ENCODE data around the gene DNASE2.

Gene DNASE2

GRCh38 chr19:12834566-12834943 is 46.7 kb downstream of the DNASE2 start, which contains the start of gene RTBDN:
Gene RTBDN, minus strand, starts transcription at chr19:12834579. Its CDS starts 4,600 bp downstream, at chr19:12829979.
- no peaks in the 10 kb centered on the region for H3K36me3 ChIP-seq (replicated peaks)

GRCh38 chr19:12833738-12834565 is 47.3 kb downstream of the DNASE2 start:
- in situ Hi-C loops (cut with HindIII; ENCODE audit: low pct_ligation_motif_present, low sequenced_read_pairs), result no loop called here
- no peak for DNase-seq
- H3K27me3 ChIP-seq (replicated peaks), result peaks cover 47% of the 10 kb centered on the region
- no peak for TF ChIP-seq CTCF (IDR thresholded peaks at IDR 0.05; ENCODE audit: low read depth, low read length, missing control alignments)
- no peak overlapping the region for H3K27ac ChIP-seq
- H3K4me3 ChIP-seq (ENCODE audit: low read depth, low read length), result peak overlapping the region; percentile 41
- H3K36me3 ChIP-seq (replicated peaks), result no peaks in the 10 kb centered on the region

More at GRCh38 chr19:12834566-12834943, 46.7 kb downstream of the DNASE2 start, which contains the start of gene RTBDN:
- Histone ChIP-seq H3K4me3 (ENCODE audit: low read depth, low read length) (peak within 1 kb of the TSS; percentile 41), H3K27ac (no peak within 1 kb of the TSS), H3K27me3 (replicated peaks) (peaks cover 53% of the 10 kb centered on the region)
- in situ Hi-C loops (cut with HindIII; ENCODE audit: low pct_ligation_motif_present, low sequenced_read_pairs), result no loop called here
- DNase-seq, result no peak
- no peak for TF ChIP-seq CTCF (IDR thresholded peaks at IDR 0.05; ENCODE audit: low read depth, low read length, missing control alignments)

GRCh38 chr19:12833418-12833737 is 47.9 kb downstream of the DNASE2 start:
- DNase-seq, result no peak
- Histone ChIP-seq H3K4me3 (ENCODE audit: low read depth, low read length) (no peak overlapping the region), H3K27ac (no peak overlapping the region), H3K36me3 (replicated peaks) (no peaks in the 10 kb centered on the region), H3K27me3 (replicated peaks) (peaks cover 41% of the 10 kb centered on the region)
- no peak for TF ChIP-seq CTCF (IDR thresholded peaks at IDR 0.05; ENCODE audit: low read depth, low read length, missing control alignments)
- in situ Hi-C loops (cut with HindIII; ENCODE audit: low pct_ligation_motif_present, low sequenced_read_pairs), result no loop called here

- H3K36me3 ChIP-seq (replicated peaks), result no peaks in the 10 kb centered on the region
- peaks cover 4% of the 10 kb centered on the region for H3K27me3 ChIP-seq (replicated peaks)
- no peak for DNase-seq
- in situ Hi-C loops (cut with HindIII; ENCODE audit: low pct_ligation_motif_present, low sequenced_read_pairs), result no loop called here
- H3K27ac ChIP-seq, result no peak overlapping the region
- no peak overlapping the region for H3K4me3 ChIP-seq (ENCODE audit: low read depth, low read length)
- TF ChIP-seq CTCF (IDR thresholded peaks at IDR 0.05; ENCODE audit: low read depth, low read length, missing control alignments), result no peak
Observed at GRCh38 chr19:12828494-12828893, 52.8 kb downstream of the DNASE2 start.

GRCh38 chr19:12825254-12826131 is 55.8 kb downstream of the DNASE2 start:
- H3K4me3 ChIP-seq (ENCODE audit: low read depth, low read length), result no peak overlapping the region
- no peaks in the 10 kb centered on the region for H3K36me3 ChIP-seq (replicated peaks)
- peak; percentile 62 for TF ChIP-seq CTCF (IDR thresholded peaks at IDR 0.05; ENCODE audit: low read depth, low read length, missing control alignments)
- H3K27me3 ChIP-seq (replicated peaks), result no peaks in the 10 kb centered on the region
- in situ Hi-C loops (cut with HindIII; ENCODE audit: low pct_ligation_motif_present, low sequenced_read_pairs), result no loop called here
- DNase-seq, result no peak
- no peak overlapping the region for H3K27ac ChIP-seq
